Keratinocyte (primary cell): Measurements from ENCODE around the gene HDLBP. TPM values are rescaled to one million over a fixed set of nuclear protein-coding genes. Genes with fewer than 3 reads are reported as not detected.

Source experiments
- DNase-seq: peaks from one replicate; pipeline ENCODE4 v3.0.0-alpha.2; 2011; ENCODE audit warnings: low read depth, missing footprints, low spot score
- FAIRE-seq: peaks from 2 replicates; lab custom pipeline; 2011; peaks lifted over from hg19 to GRCh38; lab: Jason Lieb, UNC
- H2AFZ ChIP-seq: 2 replicates; pipeline ENCODE4 v1.6.0; 2012; ENCODE audit warnings: low read length, control low read depth, inconsistent platforms; ENCODE audit not compliant: control insufficient read depth
- H3K27ac ChIP-seq: 2 replicates; pipeline ENCODE4 v1.5.1; 2011; ENCODE audit warnings: low read length; ENCODE audit not compliant: control insufficient read depth, insufficient read depth
- H3K27me3 ChIP-seq: 3 replicates; pipeline ENCODE4 v1.6.0; 2011; ENCODE audit warnings: low read length; ENCODE audit not compliant: control insufficient read depth, insufficient read depth; ENCODE audit errors: extremely low read depth
- H3K36me3 ChIP-seq, 2 experiments: 2 replicates in 1 of 2; 3 replicates in 1 of 2; pipeline ENCODE4 v1.5.1; 2011; ENCODE audit warnings: low read length in 2 of 2, mild to moderate bottlenecking in 1 of 2; ENCODE audit not compliant: control insufficient read depth in 2 of 2, insufficient read depth in 2 of 2; ENCODE audit errors: extremely low read depth in 1 of 2
- H3K4me1 ChIP-seq: 3 replicates; pipeline ENCODE4 v1.5.1; 2011; ENCODE audit warnings: low read length; ENCODE audit not compliant: control insufficient read depth, insufficient read depth; ENCODE audit errors: extremely low read depth
- H3K4me2 ChIP-seq: 3 replicates; pipeline ENCODE4 v1.6.0; 2011; ENCODE audit warnings: low read depth, low read length; ENCODE audit not compliant: control insufficient read depth, insufficient read depth; ENCODE audit errors: extremely low read depth
- H3K4me3 ChIP-seq, 3 experiments: fragments of 200-600 bp in 1 of 3; sonication (generic) in 1 of 3; 2 replicates in 2 of 3; 3 replicates in 1 of 3; pipeline ENCODE4 v1.5.1; 2011 to 2016; ENCODE audit warnings: low read length in 3 of 3, mild to moderate bottlenecking in 3 of 3, control low read depth in 2 of 3, inconsistent platforms in 1 of 3, low read depth in 1 of 3, mixed read lengths in 1 of 3, mixed run types in 1 of 3, moderate library complexity in 1 of 3; ENCODE audit not compliant: control insufficient read depth in 2 of 3, insufficient read depth in 2 of 3; ENCODE audit errors: extremely low read depth in 1 of 3
- H3K79me2 ChIP-seq: 2 replicates; pipeline ENCODE4 v1.6.0; 2012; ENCODE audit warnings: low read length; ENCODE audit not compliant: control insufficient read depth, insufficient read depth
- H3K9ac ChIP-seq: 3 replicates; pipeline ENCODE4 v1.6.0; 2011; ENCODE audit warnings: low read length; ENCODE audit not compliant: control insufficient read depth, insufficient read depth; ENCODE audit errors: extremely low read depth
- H3K9me1 ChIP-seq: 3 replicates; pipeline ENCODE4 v1.6.0; 2011; ENCODE audit warnings: low read length; ENCODE audit not compliant: control insufficient read depth, insufficient read depth; ENCODE audit errors: extremely low read depth
- H3K9me3 ChIP-seq: 2 replicates; pipeline ENCODE4 v1.5.1; 2012; ENCODE audit warnings: low read depth, low read length; ENCODE audit not compliant: control insufficient read depth
- H4K20me1 ChIP-seq: 3 replicates; pipeline ENCODE4 v1.6.0; 2011; ENCODE audit warnings: low read length; ENCODE audit not compliant: control insufficient read depth, insufficient read depth; ENCODE audit errors: extremely low read depth
- EZH2 ChIP-seq: IDR thresholded peaks from one replicate; pipeline ENCODE4 v1.6.1; 2012; ENCODE audit warnings: inconsistent platforms, mild to moderate bottlenecking, low read length, moderate library complexity
- dilution Hi-C: fragments of 300-500 bp; cut with MboI; formaldehyde crosslinking; loops from one replicate; pipeline ENCODE4 v1.7.0; 2020; ENCODE audit warnings: low sequenced_read_pairs; ENCODE audit not compliant: extremely low pct_ligation_motif_present
- polyA plus RNA-seq, 5 experiments: library from polyadenylated mRNA; depleted of rRNA in 3 of 5; stranded (reverse) in 3 of 5; stranded (forward) in 1 of 5; unstranded in 1 of 5; fragments of >200 nt; gene quantifications; 1 replicate in 1 of 5; 2 replicates in 3 of 5; 3 replicates in 1 of 5; pipeline versions ENCODE4 v1.2.1 to v1.2.3, GENCODE V29; 2011 to 2012; ENCODE audit warnings: missing spikeins in 2 of 5, low read depth in 1 of 5, low replicate concordance in 1 of 5
- TF ChIP-seq, protein P1 (sequence below), 3 experiments: IDR thresholded peaks in 1 of 3; conservative IDR thresholded peaks in 1 of 3; optimal IDR thresholded peaks in 1 of 3; 2 replicates in 2 of 3; 3 replicates in 1 of 3; pipeline versions ENCODE3 to v1.5.1; 2011; ENCODE audit warnings: low read length in 3 of 3, mild to moderate bottlenecking in 3 of 3, moderate library complexity in 2 of 3, control low read depth in 1 of 3, inconsistent platforms in 1 of 3; ENCODE audit not compliant: insufficient read depth in 2 of 3; ENCODE audit errors: extremely low read depth in 1 of 3

Gene HDLBP
- polyA plus RNA-seq, 1 donor (not counting 4 experiments of a cell fraction or from before 2014, with no cell fraction given), result 289 TPM

DNA sequence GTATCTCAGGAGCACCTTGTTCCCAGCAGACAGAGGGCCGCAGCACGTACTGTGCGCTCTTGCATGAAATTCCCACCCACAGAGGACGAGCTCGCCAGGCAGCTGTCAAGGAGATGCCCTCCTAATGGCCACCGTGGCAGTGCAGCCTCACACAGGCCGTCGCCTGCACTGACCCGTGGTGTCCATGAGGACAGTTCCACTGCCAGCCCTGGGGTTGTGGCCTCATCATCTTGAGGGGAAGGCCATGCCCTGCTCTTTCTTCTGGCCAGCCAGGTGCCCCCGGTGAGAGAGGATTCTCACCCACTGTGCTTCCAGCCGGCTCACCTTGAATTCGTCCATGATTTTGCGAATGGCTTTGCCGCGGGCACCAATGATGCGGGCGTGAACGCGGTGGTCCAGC lies 85.0 kb downstream of the HDLBP start:
- Histone ChIP-seq H3K9me1 (no peaks in the 10 kb centered on the region), H3K4me2 (no peak overlapping the region), H2AFZ (no peak overlapping the region), H3K4me3 (no peak overlapping the region), H3K4me1 (no peaks in the 10 kb centered on the region), H3K79me2 (peaks cover 2% of the 10 kb centered on the region), H3K27me3 (no peaks in the 10 kb centered on the region), H4K20me1 (peaks cover 10% of the 10 kb centered on the region), H3K36me3 (peaks cover 63 to 64% of the 10 kb centered on the region in 2 experiments), H3K9me3 (no peaks in the 10 kb centered on the region), H3K9ac (no peak overlapping the region), H3K27ac (no peak overlapping the region)
- TF ChIP-seq, protein P1, sequence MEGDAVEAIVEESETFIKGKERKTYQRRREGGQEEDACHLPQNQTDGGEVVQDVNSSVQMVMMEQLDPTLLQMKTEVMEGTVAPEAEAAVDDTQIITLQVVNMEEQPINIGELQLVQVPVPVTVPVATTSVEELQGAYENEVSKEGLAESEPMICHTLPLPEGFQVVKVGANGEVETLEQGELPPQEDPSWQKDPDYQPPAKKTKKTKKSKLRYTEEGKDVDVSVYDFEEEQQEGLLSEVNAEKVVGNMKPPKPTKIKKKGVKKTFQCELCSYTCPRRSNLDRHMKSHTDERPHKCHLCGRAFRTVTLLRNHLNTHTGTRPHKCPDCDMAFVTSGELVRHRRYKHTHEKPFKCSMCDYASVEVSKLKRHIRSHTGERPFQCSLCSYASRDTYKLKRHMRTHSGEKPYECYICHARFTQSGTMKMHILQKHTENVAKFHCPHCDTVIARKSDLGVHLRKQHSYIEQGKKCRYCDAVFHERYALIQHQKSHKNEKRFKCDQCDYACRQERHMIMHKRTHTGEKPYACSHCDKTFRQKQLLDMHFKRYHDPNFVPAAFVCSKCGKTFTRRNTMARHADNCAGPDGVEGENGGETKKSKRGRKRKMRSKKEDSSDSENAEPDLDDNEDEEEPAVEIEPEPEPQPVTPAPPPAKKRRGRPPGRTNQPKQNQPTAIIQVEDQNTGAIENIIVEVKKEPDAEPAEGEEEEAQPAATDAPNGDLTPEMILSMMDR (optimal IDR thresholded peaks at IDR 0.05 in 1 of 3, IDR thresholded peaks at IDR 0.05 in 1 of 3, conservative IDR thresholded peaks at IDR 0.05 in 1 of 3; ENCODE audit: extremely low read depth in 1 of 3, insufficient read depth in 2 of 3, low read length in 3 of 3), result no peak
- no peak for TF ChIP-seq EZH2
- dilution Hi-C loops, result no loop called here
- no peak for FAIRE-seq
- DNase-seq, result no peak

DNA sequence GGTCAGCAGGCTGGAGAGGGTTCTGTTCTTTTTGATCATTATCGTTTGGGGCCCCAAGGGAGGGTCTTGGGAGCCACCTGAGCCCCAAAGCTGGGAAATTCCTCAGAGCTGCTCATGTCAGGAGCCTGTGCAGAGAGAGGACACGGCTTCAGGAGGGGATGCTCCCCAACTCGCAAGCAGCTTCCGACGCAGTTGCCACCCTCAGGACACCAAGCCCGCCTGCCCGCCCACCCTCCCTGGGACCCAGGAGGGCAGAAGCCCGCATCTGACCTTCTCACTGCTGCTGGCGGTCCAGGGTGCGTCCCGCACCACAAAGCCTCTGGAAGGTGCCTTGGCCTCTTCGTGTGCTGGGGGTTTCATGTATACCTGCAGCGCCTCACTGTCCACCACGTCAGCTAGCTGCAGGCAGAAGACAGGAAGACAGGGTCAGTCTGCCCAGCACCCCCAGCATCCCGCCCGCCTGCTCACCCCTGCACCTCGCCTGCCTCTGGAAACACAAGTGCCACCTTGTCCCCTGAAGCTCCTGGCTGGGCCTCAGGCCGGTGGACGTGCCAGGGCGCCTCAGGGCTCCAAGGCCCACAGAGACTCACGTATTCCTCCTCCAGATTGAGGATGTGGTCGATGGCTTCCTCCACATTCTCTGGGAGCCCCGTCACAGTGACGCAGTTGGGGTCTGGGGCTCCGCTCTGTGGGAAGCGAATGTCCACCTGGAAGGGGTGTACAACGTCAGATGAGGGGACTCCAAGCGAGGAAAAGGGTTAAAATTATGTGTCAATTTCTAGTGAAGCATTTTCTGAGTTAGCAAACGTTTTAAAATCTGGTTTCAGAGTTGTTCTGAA lies 85.7 kb downstream of the HDLBP start:
- DNase-seq (no peak), FAIRE-seq (no peak)
- H2AFZ ChIP-seq, result no peak overlapping the region
- no peak overlapping the region for H3K4me3 ChIP-seq
- H3K27me3 ChIP-seq, result no peaks in the 10 kb centered on the region
- peaks cover 2% of the 10 kb centered on the region for H3K79me2 ChIP-seq
- no peak for TF ChIP-seq EZH2
- TF ChIP-seq, protein P1 (optimal IDR thresholded peaks at IDR 0.05 in 1 of 3, IDR thresholded peaks at IDR 0.05 in 1 of 3, conservative IDR thresholded peaks at IDR 0.05 in 1 of 3; ENCODE audit: extremely low read depth in 1 of 3, insufficient read depth in 2 of 3, low read length in 3 of 3), result no peak
- no peaks in the 10 kb centered on the region for H3K9me3 ChIP-seq
- H3K9me1 ChIP-seq, result no peaks in the 10 kb centered on the region
- no peaks in the 10 kb centered on the region for H3K4me1 ChIP-seq
- no peak overlapping the region for H3K9ac ChIP-seq
- peaks cover 10% of the 10 kb centered on the region for H4K20me1 ChIP-seq
- no peak overlapping the region for H3K4me2 ChIP-seq
- H3K36me3 ChIP-seq, result peaks cover 58% of the 10 kb centered on the region in 2 experiments
- no peak overlapping the region for H3K27ac ChIP-seq
- dilution Hi-C loops, result no loop called here
